ENCODE results near the gene EDC4.
"Not testable (repeated sequence)": the region's sequence is repeated elsewhere in the genome, so short reads cannot be mapped to it uniquely, and the experiment has no call there.

EDC4 gene

GRCh38 chr16:67907397-67908180 lies 34.7 kb downstream of the EDC4 start:
- Histone ChIP-seq H3K27me3 (ENCODE audit: insufficient read depth, low read length, poor library complexity) (no peaks in the 10 kb centered on the region), H3K79me2 (ENCODE audit: control insufficient read depth, insufficient read depth, low read length) (peaks cover 2% of the 10 kb centered on the region), H2BK120ac (ENCODE audit: low read depth, low read length) (no peak overlapping the region), H3K4ac (ENCODE audit: low read depth, low read length) (no peak overlapping the region), H3K18ac (ENCODE audit: low read length) (no peak overlapping the region), H4K5ac (ENCODE audit: low read length) (no peak overlapping the region), H3K4me3 (ENCODE audit: low read length) (no peak overlapping the region), H3K79me1 (ENCODE audit: low read length) (peaks cover 3% of the 10 kb centered on the region), H2BK15ac (replicated peaks; ENCODE audit: low read depth) (no peak overlapping the region), H3K56ac (ENCODE audit: low read length) (peak overlapping the region; percentile 56), H3K23ac (ENCODE audit: low read length) (no peak overlapping the region), H3K4me1 (ENCODE audit: control insufficient read depth, low read depth, low read length) (no peaks in the 10 kb centered on the region), H2BK5ac (ENCODE audit: low read length) (no peak overlapping the region), H4K8ac (ENCODE audit: low read depth, low read length) (no peak overlapping the region), H3K9ac (ENCODE audit: low read length) (no peak overlapping the region), H3K36me3 (ENCODE audit: control insufficient read depth, insufficient read depth, low read length) (peaks cover 5% of the 10 kb centered on the region), H3K4me2 (ENCODE audit: low read length) (no peak overlapping the region), H2AK5ac (ENCODE audit: low read length) (no peak overlapping the region), H3K27ac (ENCODE audit: low read depth, low read length) (no peak overlapping the region)
- DNase-seq: no peak
- WGBS (ENCODE audit: extremely low coverage, insufficient coverage, low lambda C conversion rate): no CpG with 5 or more reads among the region's 11 CpGs

GRCh38 chr16:67909056-67909742 lies 36.3 kb downstream of the EDC4 start:
- no peak overlapping the region for H2AK5ac ChIP-seq (ENCODE audit: low read length)
- no peak overlapping the region for H3K4me3 ChIP-seq (ENCODE audit: low read length)
- H3K36me3 ChIP-seq (ENCODE audit: control insufficient read depth, insufficient read depth, low read length): peaks cover 5% of the 10 kb centered on the region
- no peak overlapping the region for H3K4me2 ChIP-seq (ENCODE audit: low read length)
- H3K27ac ChIP-seq (ENCODE audit: low read depth, low read length): no peak overlapping the region
- no peak overlapping the region for H3K9ac ChIP-seq (ENCODE audit: low read length)
- no peak overlapping the region for H3K4ac ChIP-seq (ENCODE audit: low read depth, low read length)
- H4K8ac ChIP-seq (ENCODE audit: low read depth, low read length): no peak overlapping the region
- peaks cover 2% of the 10 kb centered on the region for H3K79me1 ChIP-seq (ENCODE audit: low read length)
- H3K23ac ChIP-seq (ENCODE audit: low read length): no peak overlapping the region
- no peak overlapping the region for H3K18ac ChIP-seq (ENCODE audit: low read length)
- no peaks in the 10 kb centered on the region for H3K4me1 ChIP-seq (ENCODE audit: control insufficient read depth, low read depth, low read length)
- no peak overlapping the region for H3K56ac ChIP-seq (ENCODE audit: low read length)
- H2BK120ac ChIP-seq (ENCODE audit: low read depth, low read length): no peak overlapping the region
- WGBS (ENCODE audit: extremely low coverage, insufficient coverage, low lambda C conversion rate): no CpG with 5 or more reads among the region's 36 CpGs
- no peak for DNase-seq
- no peaks in the 10 kb centered on the region for H3K27me3 ChIP-seq (ENCODE audit: insufficient read depth, low read length, poor library complexity)
- no peak overlapping the region for H2BK5ac ChIP-seq (ENCODE audit: low read length)
- H2BK15ac ChIP-seq (replicated peaks; ENCODE audit: low read depth): no peak overlapping the region
- no peaks in the 10 kb centered on the region for H3K79me2 ChIP-seq (ENCODE audit: control insufficient read depth, insufficient read depth, low read length)
- no peak overlapping the region for H4K5ac ChIP-seq (ENCODE audit: low read length)

GRCh38 chr16:67910158-67910557 lies 37.3 kb downstream of the EDC4 start:
- no peak overlapping the region for H2BK120ac ChIP-seq (ENCODE audit: low read depth, low read length)
- H3K79me1 ChIP-seq (ENCODE audit: low read length): peaks cover 2% of the 10 kb centered on the region
- no peak overlapping the region for H3K56ac ChIP-seq (ENCODE audit: low read length)
- H3K9ac ChIP-seq (ENCODE audit: low read length): no peak overlapping the region
- no peak overlapping the region for H4K5ac ChIP-seq (ENCODE audit: low read length)
- no peak overlapping the region for H2BK15ac ChIP-seq (replicated peaks; ENCODE audit: low read depth)
- no peak overlapping the region for H3K18ac ChIP-seq (ENCODE audit: low read length)
- no peak overlapping the region for H3K4ac ChIP-seq (ENCODE audit: low read depth, low read length)
- WGBS (ENCODE audit: extremely low coverage, insufficient coverage, low lambda C conversion rate): no CpG with 5 or more reads among the region's 2 CpGs
- no peak overlapping the region for H3K4me3 ChIP-seq (ENCODE audit: low read length)
- H3K27ac ChIP-seq (ENCODE audit: low read depth, low read length): no peak overlapping the region
- H2AK5ac ChIP-seq (ENCODE audit: low read length): no peak overlapping the region
- peaks cover 5% of the 10 kb centered on the region for H3K36me3 ChIP-seq (ENCODE audit: control insufficient read depth, insufficient read depth, low read length)
- H3K79me2 ChIP-seq (ENCODE audit: control insufficient read depth, insufficient read depth, low read length): no peaks in the 10 kb centered on the region
- H2BK5ac ChIP-seq (ENCODE audit: low read length): no peak overlapping the region
- H3K27me3 ChIP-seq (ENCODE audit: insufficient read depth, low read length, poor library complexity): no peaks in the 10 kb centered on the region
- H4K8ac ChIP-seq (ENCODE audit: low read depth, low read length): no peak overlapping the region
- H3K4me2 ChIP-seq (ENCODE audit: low read length): no peak overlapping the region
- no peak overlapping the region for H3K23ac ChIP-seq (ENCODE audit: low read length)
- no peak for DNase-seq
- peaks cover 6% of the 10 kb centered on the region for H3K4me1 ChIP-seq (ENCODE audit: control insufficient read depth, low read depth, low read length)

- peak overlapping the region; percentile 88 for H3K56ac ChIP-seq (ENCODE audit: low read length)
- peak overlapping the region; percentile 84 for H3K4ac ChIP-seq (ENCODE audit: low read depth, low read length)
- peak overlapping the region; percentile 100 for H2AK5ac ChIP-seq (ENCODE audit: low read length)
- peak; percentile 94 for DNase-seq
- H3K9ac ChIP-seq (ENCODE audit: low read length): peak overlapping the region; percentile 52
- H3K27ac ChIP-seq (ENCODE audit: low read depth, low read length): peak overlapping the region; percentile 84
- H2BK5ac ChIP-seq (ENCODE audit: low read length): peak overlapping the region; percentile 99
- no CpG with 5 or more reads among the region's 7 CpGs for WGBS (ENCODE audit: extremely low coverage, insufficient coverage, low lambda C conversion rate)
- H4K8ac ChIP-seq (ENCODE audit: low read depth, low read length): no peak overlapping the region
- peaks cover 14% of the 10 kb centered on the region for H3K79me1 ChIP-seq (ENCODE audit: low read length)
- H3K4me2 ChIP-seq (ENCODE audit: low read length): peak overlapping the region; percentile 6
- peaks cover 21% of the 10 kb centered on the region for H3K4me1 ChIP-seq (ENCODE audit: control insufficient read depth, low read depth, low read length)
- no peaks in the 10 kb centered on the region for H3K27me3 ChIP-seq (ENCODE audit: insufficient read depth, low read length, poor library complexity)
- peaks cover 5% of the 10 kb centered on the region for H3K79me2 ChIP-seq (ENCODE audit: control insufficient read depth, insufficient read depth, low read length)
- no peak overlapping the region for H2BK15ac ChIP-seq (replicated peaks; ENCODE audit: low read depth)
- H3K23ac ChIP-seq (ENCODE audit: low read length): peak overlapping the region; percentile 59
- H3K4me3 ChIP-seq (ENCODE audit: low read length): no peak overlapping the region
- H3K18ac ChIP-seq (ENCODE audit: low read length): peak overlapping the region; percentile 12
- H3K36me3 ChIP-seq (ENCODE audit: control insufficient read depth, insufficient read depth, low read length): no peaks in the 10 kb centered on the region
- H2BK120ac ChIP-seq (ENCODE audit: low read depth, low read length): peak overlapping the region; percentile 8
- peak overlapping the region; percentile 85 for H4K5ac ChIP-seq (ENCODE audit: low read length)
Observed at GRCh38 chr16:67914758-67915495, 42.1 kb downstream of the EDC4 start.

GRCh38 chr16:67915496-67915769 lies 42.6 kb downstream of the EDC4 start:
- H3K27me3 ChIP-seq (ENCODE audit: insufficient read depth, low read length, poor library complexity); H2BK15ac ChIP-seq (replicated peaks; ENCODE audit: low read depth); H3K36me3 ChIP-seq (ENCODE audit: control insufficient read depth, insufficient read depth, low read length); H3K9ac ChIP-seq (ENCODE audit: low read length); H3K23ac ChIP-seq (ENCODE audit: low read length); H3K4ac ChIP-seq (ENCODE audit: low read depth, low read length); H3K4me3 ChIP-seq (ENCODE audit: low read length); H3K18ac ChIP-seq (ENCODE audit: low read length); H2BK120ac ChIP-seq (ENCODE audit: low read depth, low read length); H2AK5ac ChIP-seq (ENCODE audit: low read length); H3K4me2 ChIP-seq (ENCODE audit: low read length); DNase-seq; H4K8ac ChIP-seq (ENCODE audit: low read depth, low read length); H3K79me2 ChIP-seq (ENCODE audit: control insufficient read depth, insufficient read depth, low read length); H4K5ac ChIP-seq (ENCODE audit: low read length): not testable (repeated sequence)
- H3K27ac ChIP-seq (ENCODE audit: low read depth, low read length): peak overlapping the region; percentile 72
- H3K56ac ChIP-seq (ENCODE audit: low read length): peak overlapping the region; percentile 59
- H3K79me1 ChIP-seq (ENCODE audit: low read length): peaks cover 15% of the 10 kb centered on the region
- H3K4me1 ChIP-seq (ENCODE audit: control insufficient read depth, low read depth, low read length): peaks cover 21% of the 10 kb centered on the region
- H2BK5ac ChIP-seq (ENCODE audit: low read length): peak overlapping the region; percentile 88
- WGBS (ENCODE audit: extremely low coverage, insufficient coverage, low lambda C conversion rate): no CpG with 5 or more reads among the region's 2 CpGs

Data from mesendoderm (in vitro differentiated cells).